SIG-M5 treated with dmso at 0.1 percent for 504 hours (cell line): Measurements from ENCODE around the gene DEFB116.
"Not testable (repeated sequence)": the region's sequence is repeated elsewhere in the genome, so short reads cannot be mapped to it uniquely, and the experiment has no call there.

Experiments
- DNase-seq: peaks from one replicate; lab custom pipeline; 2025; ENCODE audit not compliant: unreplicated experiment; lab: John Stamatoyannopoulos, UW

DEFB116 gene

GRCh38 chr20:31308535-31309162 is at the start of gene DEFB116:
Gene DEFB116, minus strand, starts transcription at chr20:31308585. Its CDS starts 0 bp downstream, at chr20:31308585.
- no peak for DNase-seq

GRCh38 chr20:31355981-31356380 is 47.6 kb upstream of the DEFB116 start:
- DNase-seq: no peak

- no peak for DNase-seq
Observed at GRCh38 chr20:31341470-31341869, 33.1 kb upstream of the DEFB116 start.

GRCh38 chr20:31330893-31331292 is 22.5 kb upstream of the DEFB116 start:
- DNase-seq: no peak

- no peak for DNase-seq
Observed at GRCh38 chr20:31322504-31322903, 14.1 kb upstream of the DEFB116 start.

- not testable (repeated sequence) for DNase-seq
Observed at GRCh38 chr20:31284964-31285363, 23.4 kb downstream of the DEFB116 start.

- no peak for DNase-seq
Observed at GRCh38 chr20:31278178-31278577, 30.2 kb downstream of the DEFB116 start.

- DNase-seq: no peak
Observed at GRCh38 chr20:31274441-31274840, 33.9 kb downstream of the DEFB116 start.

GRCh38 chr20:31260326-31260932 is 48.0 kb downstream of the DEFB116 start:
- DNase-seq: peak; percentile 61

GRCh38 chr20:31257364-31257763 is 51.0 kb downstream of the DEFB116 start, which contains the start of gene DEFB115:
Gene DEFB115, plus strand, starts transcription at chr20:31257664. Its CDS starts 0 bp downstream, at chr20:31257664.
- no peak for DNase-seq

GRCh38 chr20:31256959-31257358 is 51.4 kb downstream of the DEFB116 start:
- no peak for DNase-seq
